MCF 10A (cell line): ENCODE results near the gene PRMT3. TPM values are rescaled to one million over a fixed set of nuclear protein-coding genes. Genes with fewer than 3 reads are reported as not detected.
"Not testable (repeated sequence)": the region's sequence is repeated elsewhere in the genome, so short reads cannot be mapped to it uniquely, and the experiment has no call there.

Experiments
- BruUV-seq: library from RNA; stranded (reverse); fragments of 400-500 nt; replicated peaks from 2 replicates; lab custom pipeline; 2021; lab: Mats Ljungman, UMichigan
- CTCF ChIA-PET: fragments of 300-600 bp; sonication (Branson Sonifier 250); formaldehyde crosslinking; extraction: SDS; loops from one replicate; lab custom pipeline; 2021; ENCODE audit warnings: antibody characterized with exemption, inconsistent platforms; lab: Yijun Ruan, JAX
- POLR2A ChIA-PET: fragments of 300-600, 350-650 bp; sonication (Branson Sonifier 250); formaldehyde crosslinking; extraction: SDS; loops from one replicate; lab custom pipeline; 2020; ENCODE audit warnings: antibody characterized with exemption, inconsistent platforms; lab: Yijun Ruan, JAX
- DNase-seq: peaks from one replicate; pipeline ENCODE4 v3.0.0-alpha.2; 2018; ENCODE audit not compliant: unreplicated experiment
- H3K27ac Mint-ChIP-seq: one replicate; pipeline ENCODE4 v1.8.0; 2022; ENCODE audit warnings: mild to moderate bottlenecking, low read depth, mixed read lengths; ENCODE audit not compliant: unreplicated experiment
- H3K27me3 Mint-ChIP-seq: one replicate; pipeline ENCODE4 v1.8.0; 2022; ENCODE audit warnings: mixed read lengths; ENCODE audit not compliant: insufficient read depth, unreplicated experiment
- H3K36me3 Mint-ChIP-seq: one replicate; pipeline ENCODE4 v1.8.0; 2022; ENCODE audit warnings: mild to moderate bottlenecking, moderate library complexity, mixed read lengths; ENCODE audit not compliant: insufficient read depth, unreplicated experiment
- H3K4me1 Mint-ChIP-seq: one replicate; pipeline ENCODE4 v1.8.0; 2022; ENCODE audit warnings: mixed read lengths; ENCODE audit not compliant: insufficient read depth, unreplicated experiment
- H3K4me3 Mint-ChIP-seq: one replicate; pipeline ENCODE4 v1.8.0; 2022; ENCODE audit warnings: mild to moderate bottlenecking, moderate library complexity, mixed read lengths; ENCODE audit not compliant: unreplicated experiment
- H3K9me3 Mint-ChIP-seq: one replicate; pipeline ENCODE4 v1.8.0; 2022; ENCODE audit warnings: mixed read lengths; ENCODE audit not compliant: unreplicated experiment
- CTCF ChIP-seq: fragments of 200-600 bp; IDR thresholded peaks from one replicate; pipeline ENCODE4 v1.8.0; 2022; ENCODE audit warnings: antibody characterized with exemption, mild to moderate bottlenecking; ENCODE audit not compliant: unreplicated experiment
- intact Hi-C: fragments of 100-400 bp; cut with micrococcal nuclease; formaldehyde crosslinking; loops from 2 replicates; pipeline ENCODE4 v1.14.1; 2022
- total RNA-seq: library from RNA; stranded (reverse); gene quantifications from 2 replicates; pipeline ENCODE4 v1.2.3, GENCODE V29; 2022

PRMT3 gene
- total RNA-seq, 1 experiment from 2014 or later, result 60.1 TPM

DNA sequence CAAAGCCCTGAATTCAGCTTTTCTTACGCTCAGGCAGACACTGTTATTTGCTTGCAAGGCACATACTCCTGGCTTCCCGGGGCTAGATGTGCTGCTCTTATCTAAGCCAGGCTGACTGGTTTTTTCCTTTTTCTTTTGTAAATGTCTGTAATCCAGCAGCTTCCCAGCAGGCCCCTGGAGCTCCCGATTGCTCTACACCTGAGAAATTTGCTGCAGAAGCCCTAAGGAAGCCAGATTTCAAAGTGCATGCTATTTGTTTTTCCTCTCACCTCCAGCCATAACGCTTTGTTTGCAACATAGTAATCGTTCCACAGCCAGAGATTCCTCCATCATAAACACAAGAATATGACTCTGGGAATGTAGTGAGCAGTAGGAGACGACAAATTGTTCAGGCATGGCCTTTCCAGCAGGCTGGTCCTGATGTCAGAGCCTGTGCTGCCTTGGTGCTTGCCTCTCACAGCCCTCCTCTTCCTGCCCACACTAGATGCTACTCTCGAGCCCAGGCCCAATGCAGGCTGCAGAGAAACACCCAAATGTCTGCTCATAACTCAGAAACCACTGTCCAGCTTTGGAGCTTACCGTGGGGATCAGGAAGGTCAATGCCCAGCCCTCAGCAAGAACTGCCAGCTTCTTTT is 157.2 kb downstream of the PRMT3 start:
- Mint-ChIP-seq H3K36me3 (no peaks in the 10 kb centered on the region), H3K4me3 (no peak overlapping the region), H3K4me1 (no peaks in the 10 kb centered on the region), H3K9me3 (peaks cover 5% of the 10 kb centered on the region), H3K27ac (no peak overlapping the region), H3K27me3 (peaks cover 8% of the 10 kb centered on the region)
- no TSS peak for BruUV-seq
- CTCF ChIA-PET, result interaction anchor here (0.6 to 1.0 kb wide), 4 partner anchors 31 to 1479 kb away, joined by 3 to 4 read pairs (median 4); no protein-coding TSS in a partner anchor
- DNase-seq, result no peak
- TF ChIP-seq CTCF, result no peak
- POLR2A ChIA-PET, result no interaction called here
- intact Hi-C loops, result no loop called here

DNA sequence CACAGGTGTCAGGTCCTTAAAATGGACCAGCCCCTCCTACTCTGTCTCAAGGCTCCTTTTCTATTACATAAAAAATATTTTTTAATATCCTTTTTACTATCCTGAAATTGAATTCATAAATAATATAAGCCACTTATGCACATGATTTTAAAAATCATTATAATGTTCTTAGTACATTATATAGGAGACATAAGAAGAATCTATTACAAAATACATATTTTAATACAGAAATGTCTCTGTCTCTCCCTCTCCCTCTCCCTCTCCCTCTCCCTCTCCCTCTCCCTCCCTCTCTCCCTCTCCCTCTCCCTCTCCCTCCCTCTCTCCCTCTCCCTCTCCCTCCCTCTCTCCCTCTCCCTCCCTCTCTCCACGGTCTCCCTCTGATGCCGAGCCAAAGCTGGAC is 159.9 kb downstream of the PRMT3 start:
- no peaks in the 10 kb centered on the region for H3K36me3 Mint-ChIP-seq
- H3K4me3 Mint-ChIP-seq, result no peak overlapping the region
- DNase-seq, result no peak
- ChIA-PET CTCF (no interaction called here), POLR2A (no interaction called here)
- no peaks in the 10 kb centered on the region for H3K27me3 Mint-ChIP-seq
- TF ChIP-seq CTCF, result no peak
- intact Hi-C loops, result no loop called here
- no peak overlapping the region for H3K27ac Mint-ChIP-seq
- BruUV-seq, result no TSS peak
- no peaks in the 10 kb centered on the region for H3K9me3 Mint-ChIP-seq
- no peaks in the 10 kb centered on the region for H3K4me1 Mint-ChIP-seq

DNA sequence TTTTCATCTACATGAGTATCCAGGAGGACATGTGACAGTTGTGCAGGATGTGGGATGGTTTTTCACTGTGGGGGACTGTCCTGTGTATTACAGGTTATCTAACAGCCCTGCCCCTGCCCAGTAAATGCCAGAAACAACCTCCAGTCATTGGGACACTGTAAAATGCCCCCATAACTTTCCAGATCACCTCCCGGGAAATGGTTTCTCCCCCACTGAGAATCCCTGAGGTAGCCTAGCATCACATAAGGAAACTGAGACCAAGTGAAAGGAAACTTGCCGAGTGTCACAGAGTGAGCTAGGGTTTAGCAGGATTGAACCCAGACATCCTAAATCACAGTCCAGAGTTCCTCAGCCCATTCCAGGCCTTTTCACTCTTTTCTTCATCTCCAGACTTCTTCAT is 163.6 kb downstream of the PRMT3 start:
- BruUV-seq, result no TSS peak
- CTCF ChIA-PET, result interaction anchor here (0.7 kb wide), 1 partner anchor 9 kb away, joined by 3 read pairs; no protein-coding TSS in a partner anchor
- no peak for TF ChIP-seq CTCF

GRCh38 chr11:20555783-20556182 is 168.3 kb downstream of the PRMT3 start:
- TF ChIP-seq CTCF, result no peak
- Mint-ChIP-seq H3K27me3 (no peaks in the 10 kb centered on the region), H3K4me1 (no peaks in the 10 kb centered on the region), H3K4me3 (no peak overlapping the region), H3K27ac (no peak overlapping the region), H3K9me3 (no peaks in the 10 kb centered on the region), H3K36me3 (no peaks in the 10 kb centered on the region)
- intact Hi-C loops, result no loop called here
- ChIA-PET POLR2A (no interaction called here), CTCF (no interaction called here)
- no peak for DNase-seq
- BruUV-seq, result no TSS peak

More for the DNA sequence above, 163.6 kb downstream of the PRMT3 start:
- no peaks in the 10 kb centered on the region for H3K36me3 Mint-ChIP-seq
- no peak overlapping the region for H3K27ac Mint-ChIP-seq
- H3K4me3 Mint-ChIP-seq, result no peak overlapping the region
- POLR2A ChIA-PET, result no interaction called here
- H3K9me3 Mint-ChIP-seq, result no peaks in the 10 kb centered on the region
- no peak for DNase-seq
- intact Hi-C loops, result no loop called here
- H3K4me1 Mint-ChIP-seq, result no peaks in the 10 kb centered on the region
- no peaks in the 10 kb centered on the region for H3K27me3 Mint-ChIP-seq

GRCh38 chr11:20556396-20556795 is 168.9 kb downstream of the PRMT3 start:
- H3K36me3 Mint-ChIP-seq, H3K4me1 Mint-ChIP-seq, POLR2A ChIA-PET, BruUV-seq, H3K4me3 Mint-ChIP-seq, CTCF ChIA-PET, H3K27ac Mint-ChIP-seq, H3K9me3 Mint-ChIP-seq, DNase-seq, intact Hi-C loops, H3K27me3 Mint-ChIP-seq: not testable (repeated sequence)
